ENCODE results near the gene CDK5R2.

GRCh38 chr2:218992703-218993344 is 33.4 kb downstream of the CDK5R2 start:
- TF ChIP-seq CTCF (IDR thresholded peaks at IDR 0.05) = no peak
- peak in 2 of 3 donors; percentile 4 to 30 for TF ChIP-seq POLR2A (IDR thresholded peaks at IDR 0.05)
